HG03103 (cell line): ENCODE data around the gene BLMH.

ENCODE experiments used
- ATAC-seq: cut with Tn5 transposase; IDR thresholded peaks from one replicate; pipeline ENCODE4 v1.9.1; 2021; ENCODE audit warnings: low read depth; ENCODE audit not compliant: unreplicated experiment

BLMH gene

DNA sequence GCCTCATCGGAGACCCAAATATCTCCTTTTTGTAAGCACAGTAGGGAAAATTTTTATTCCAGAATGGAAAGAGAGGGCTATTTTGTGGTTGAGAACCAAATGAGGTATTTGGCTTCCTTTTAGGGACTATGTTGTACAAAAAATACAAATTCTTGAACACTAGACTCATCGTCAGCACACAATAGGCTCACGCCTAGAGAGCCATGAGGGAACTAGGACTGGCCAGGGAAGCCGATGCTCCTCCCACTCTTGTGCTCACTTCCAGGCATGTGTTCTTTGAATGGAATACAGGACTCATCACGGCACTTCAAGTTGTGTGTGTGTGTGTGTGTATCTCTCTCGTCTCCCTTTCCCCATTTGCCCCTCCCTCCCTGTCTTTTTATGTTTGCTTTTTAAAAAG lies 17.8 kb upstream of the BLMH start:
- ATAC-seq: no peak

DNA sequence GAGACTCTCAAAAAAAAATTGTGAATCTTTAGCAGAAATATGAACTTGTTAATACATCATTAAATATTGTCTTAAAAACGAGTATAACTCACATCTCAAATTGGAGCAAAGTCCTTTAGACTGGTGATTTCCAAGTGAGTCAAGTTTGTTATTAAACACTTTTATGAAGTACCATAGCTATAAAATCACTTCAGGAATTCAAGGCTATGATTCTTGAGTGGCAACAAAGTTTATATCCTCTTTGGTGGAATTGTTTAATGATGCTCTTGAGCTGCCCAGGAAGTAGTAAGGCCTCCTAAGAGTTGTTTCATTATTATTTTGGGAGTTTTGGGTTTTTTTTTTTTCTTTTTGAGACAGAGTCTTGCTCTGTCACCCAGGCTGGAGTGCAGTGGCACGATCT lies 16.7 kb upstream of the BLMH start:
- no peak for ATAC-seq

GRCh38 chr17:30304778-30305177 lies 13.0 kb upstream of the BLMH start:
- no peak for ATAC-seq

DNA sequence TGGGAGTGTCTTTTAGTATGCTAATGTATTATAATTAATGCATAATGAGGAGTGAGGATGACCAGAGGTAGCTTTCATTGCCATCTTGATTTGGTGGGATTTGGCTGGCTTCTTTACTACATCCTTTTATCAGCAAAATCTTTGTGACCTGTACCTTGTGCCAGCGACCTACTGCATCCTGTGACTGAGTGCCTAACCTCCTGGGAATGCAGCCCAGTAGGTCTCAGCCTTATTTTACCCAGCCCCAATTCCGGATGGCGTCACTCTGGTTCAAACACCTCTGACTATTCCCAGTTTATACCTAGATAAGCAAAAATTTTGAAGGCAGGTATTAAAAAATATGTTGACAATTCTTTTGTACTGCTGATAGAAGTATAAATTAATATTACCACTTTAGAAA lies 10.5 kb upstream of the BLMH start:
- no peak for ATAC-seq

GRCh38 chr17:30300818-30301217 lies 9.1 kb upstream of the BLMH start:
- no peak for ATAC-seq

DNA sequence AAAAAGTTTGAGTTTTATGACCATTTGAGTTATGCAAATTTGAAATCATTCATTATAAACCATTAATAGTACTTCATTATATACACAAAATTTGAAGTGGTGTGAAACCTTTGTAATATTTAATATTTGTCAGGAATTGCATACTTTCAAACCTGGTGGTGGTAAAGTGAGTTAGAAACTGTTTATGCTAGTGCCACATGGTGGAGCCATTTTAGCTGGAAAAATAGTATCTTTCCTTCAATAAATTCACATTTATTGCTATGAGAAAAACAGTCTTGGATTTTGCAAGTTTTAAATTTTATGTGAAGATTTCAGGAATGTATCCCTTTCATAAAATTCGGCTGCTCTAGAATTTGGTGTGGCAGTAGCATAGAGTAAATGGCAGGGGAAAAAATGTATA lies 7.3 kb upstream of the BLMH start:
- ATAC-seq: no peak

GRCh38 chr17:30297715-30298114 lies 6.0 kb upstream of the BLMH start:
- no peak for ATAC-seq

GRCh38 chr17:30296499-30297080 lies 4.8 kb upstream of the BLMH start:
- no peak for ATAC-seq

GRCh38 chr17:30292286-30292858 lies 628 bp upstream of the BLMH start:
- peak; percentile 15 for ATAC-seq

- ATAC-seq: no peak
These were observed 825 bp downstream of the BLMH start for GRCh38 chr17:30290696-30291542.

DNA sequence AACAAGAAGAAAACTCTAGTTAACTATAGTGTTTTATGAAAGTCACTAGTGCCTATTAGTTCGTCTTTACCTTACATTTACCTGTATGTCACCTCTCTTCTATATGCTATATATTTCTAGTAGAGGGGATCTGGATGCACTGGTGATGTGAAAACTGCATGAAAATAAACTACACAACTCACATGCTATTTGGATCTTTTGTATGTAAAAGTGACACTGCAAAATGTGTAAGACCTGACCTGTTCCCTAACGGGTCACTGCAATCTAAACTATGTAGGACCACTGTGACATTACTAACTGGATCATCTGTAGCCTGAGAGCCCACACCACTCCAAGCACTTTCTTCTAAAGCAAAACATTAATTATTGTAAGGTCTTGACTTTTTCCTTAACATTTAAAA lies 1.7 kb downstream of the BLMH start:
- no peak for ATAC-seq

DNA sequence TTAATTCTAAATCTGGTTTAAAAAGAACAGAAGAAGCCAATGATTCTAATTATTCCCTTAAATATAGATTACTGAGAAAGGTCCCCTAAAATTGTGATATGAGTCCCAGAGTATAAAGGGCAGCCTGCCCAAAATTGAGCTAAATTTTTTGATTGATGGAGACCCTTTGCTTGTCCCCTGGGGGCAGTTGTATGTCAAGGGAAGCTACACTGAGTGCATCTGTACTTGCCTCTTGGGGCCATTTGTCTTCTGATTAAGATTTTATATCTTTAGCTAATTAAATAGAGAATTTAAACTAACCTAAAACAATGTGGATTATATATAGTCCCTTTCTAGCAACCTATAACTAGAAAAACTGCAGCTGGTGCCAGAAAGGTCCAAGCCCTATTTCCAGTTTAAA lies 12.6 kb downstream of the BLMH start:
- no peak for ATAC-seq

DNA sequence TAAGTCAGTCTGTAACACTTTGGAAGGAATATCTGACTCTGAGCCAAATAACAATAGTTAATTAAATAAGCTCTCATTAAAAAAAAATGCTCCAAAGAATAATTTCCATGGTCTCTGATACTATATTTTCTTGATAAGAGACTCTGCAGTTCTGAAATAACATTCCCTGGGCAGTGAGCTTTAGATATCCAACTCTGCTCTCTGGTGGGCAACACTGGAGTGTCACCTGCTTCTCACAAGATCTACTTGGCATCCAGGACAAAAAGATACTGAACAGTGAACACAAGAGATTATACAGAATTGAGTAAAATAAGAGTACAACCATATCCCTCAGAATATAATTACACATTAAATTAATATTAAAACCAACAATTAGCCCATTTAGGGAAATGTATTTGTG lies 13.7 kb downstream of the BLMH start:
- no peak for ATAC-seq

DNA sequence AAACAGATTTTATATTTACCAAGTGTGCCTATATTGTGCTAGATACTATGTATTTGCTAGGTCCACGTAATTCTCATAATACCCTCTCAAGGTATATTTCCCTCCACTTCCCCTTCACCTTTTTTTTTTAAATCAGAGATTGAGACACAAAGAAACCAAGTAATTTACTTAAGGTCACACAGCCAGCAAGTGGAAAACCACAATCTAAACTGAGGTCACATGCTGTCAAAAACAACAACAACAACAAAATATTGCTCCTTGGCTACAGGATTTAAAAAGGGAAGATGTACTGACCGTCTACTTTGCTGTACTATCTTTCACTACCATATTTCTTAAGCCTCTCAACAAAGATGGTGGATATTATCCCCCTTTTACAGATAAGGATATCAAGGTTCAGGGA lies 15.8 kb downstream of the BLMH start:
- ATAC-seq: no peak

- no peak for ATAC-seq
These were observed 16.9 kb downstream of the BLMH start for GRCh38 chr17:30274887-30275286.

GRCh38 chr17:30273373-30273772 lies 18.4 kb downstream of the BLMH start:
- ATAC-seq: no peak

- no peak for ATAC-seq
These were observed 20.6 kb downstream of the BLMH start for GRCh38 chr17:30271102-30271501.

- ATAC-seq: no peak
These were observed 24.1 kb downstream of the BLMH start for GRCh38 chr17:30267625-30268024.

- ATAC-seq: no peak
These were observed 28.0 kb downstream of the BLMH start for GRCh38 chr17:30263552-30264333.

GRCh38 chr17:30256756-30257506 lies 34.8 kb downstream of the BLMH start:
- ATAC-seq: no peak

DNA sequence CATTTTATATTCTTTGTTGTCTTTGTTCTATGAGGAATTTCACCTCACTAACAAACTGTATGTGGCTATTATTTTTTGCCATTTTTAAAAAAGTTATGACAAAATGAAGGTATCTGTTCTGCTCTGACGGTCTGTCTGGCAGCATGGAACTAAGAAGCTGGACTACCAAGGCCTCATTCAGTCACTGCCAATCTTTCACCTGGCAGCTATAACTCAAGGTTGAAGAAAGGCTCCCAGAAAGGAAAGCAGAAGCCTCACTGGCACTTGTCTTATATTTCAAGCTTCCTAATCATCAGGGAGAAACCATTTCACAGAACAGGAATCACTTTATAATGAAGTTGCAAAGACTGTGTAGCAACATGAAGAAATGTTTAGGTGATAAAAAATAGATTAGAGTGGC lies 37.6 kb downstream of the BLMH start:
- no peak for ATAC-seq
